ENCODE data around the gene OTUD3.
A peak's percentile ranks its signal among the peaks of the same experiment; 100 is the strongest.
"Not testable (repeated sequence)": the region's sequence is repeated elsewhere in the genome, so short reads cannot be mapped to it uniquely, and the experiment has no call there.

Gene OTUD3

DNA sequence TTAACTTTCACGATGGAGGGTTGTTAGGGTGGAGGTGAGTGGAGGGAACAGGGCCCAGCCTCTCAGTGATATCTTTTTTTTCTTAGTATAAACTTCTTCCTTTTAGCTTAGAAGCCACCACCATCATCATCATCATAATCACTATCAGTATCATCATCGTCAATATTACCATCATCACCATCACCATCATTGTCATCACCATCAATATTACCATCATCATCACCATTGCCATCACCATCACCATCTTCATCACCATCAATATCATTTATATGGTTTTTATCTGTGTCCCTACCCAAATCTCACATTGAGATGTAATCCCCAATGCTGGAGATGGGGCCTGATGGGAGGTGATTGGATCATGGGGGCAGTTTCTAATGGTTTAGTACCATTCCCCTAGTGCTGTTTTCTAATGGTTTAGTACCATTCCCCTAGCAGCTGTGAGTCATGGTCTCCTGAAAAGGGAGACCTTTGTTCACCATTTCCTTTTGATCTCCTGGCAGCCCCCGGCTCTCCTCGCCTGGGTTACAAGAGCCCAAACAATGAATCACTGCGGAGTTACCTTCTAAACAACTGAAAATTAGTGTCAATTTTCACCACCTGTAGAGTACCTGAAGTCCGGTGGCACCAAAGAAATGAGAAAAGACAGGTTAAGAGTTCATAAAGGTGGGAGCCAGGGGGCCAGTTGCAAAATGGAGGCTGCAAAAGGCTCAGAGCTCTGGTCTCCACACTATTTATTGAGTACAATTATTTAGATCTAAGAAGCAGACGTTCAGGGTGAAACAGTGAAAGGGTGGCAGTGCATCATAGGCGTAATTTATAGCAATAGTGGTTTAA lies 44.3 kb downstream of the OTUD3 start:
- no peak overlapping the region for H3K27ac ChIP-seq
- TF ChIP-seq, protein P1, sequence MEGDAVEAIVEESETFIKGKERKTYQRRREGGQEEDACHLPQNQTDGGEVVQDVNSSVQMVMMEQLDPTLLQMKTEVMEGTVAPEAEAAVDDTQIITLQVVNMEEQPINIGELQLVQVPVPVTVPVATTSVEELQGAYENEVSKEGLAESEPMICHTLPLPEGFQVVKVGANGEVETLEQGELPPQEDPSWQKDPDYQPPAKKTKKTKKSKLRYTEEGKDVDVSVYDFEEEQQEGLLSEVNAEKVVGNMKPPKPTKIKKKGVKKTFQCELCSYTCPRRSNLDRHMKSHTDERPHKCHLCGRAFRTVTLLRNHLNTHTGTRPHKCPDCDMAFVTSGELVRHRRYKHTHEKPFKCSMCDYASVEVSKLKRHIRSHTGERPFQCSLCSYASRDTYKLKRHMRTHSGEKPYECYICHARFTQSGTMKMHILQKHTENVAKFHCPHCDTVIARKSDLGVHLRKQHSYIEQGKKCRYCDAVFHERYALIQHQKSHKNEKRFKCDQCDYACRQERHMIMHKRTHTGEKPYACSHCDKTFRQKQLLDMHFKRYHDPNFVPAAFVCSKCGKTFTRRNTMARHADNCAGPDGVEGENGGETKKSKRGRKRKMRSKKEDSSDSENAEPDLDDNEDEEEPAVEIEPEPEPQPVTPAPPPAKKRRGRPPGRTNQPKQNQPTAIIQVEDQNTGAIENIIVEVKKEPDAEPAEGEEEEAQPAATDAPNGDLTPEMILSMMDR (conservative IDR thresholded peaks at IDR 0.05): no peak

DNA sequence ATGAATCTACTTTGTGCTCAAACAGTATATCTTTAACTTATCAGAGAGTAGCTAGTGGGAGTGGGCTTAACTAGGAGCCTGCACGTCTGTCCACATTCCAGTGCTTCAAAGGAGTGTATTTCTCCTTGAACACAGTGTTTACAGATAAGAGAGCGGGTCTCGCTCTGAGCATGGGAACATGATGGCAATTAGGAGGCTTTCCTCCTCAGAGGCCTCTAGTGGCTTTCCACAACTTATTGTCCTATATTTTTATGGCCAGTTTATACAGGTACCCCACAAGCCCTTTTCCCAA lies 44.9 kb downstream of the OTUD3 start:
- not testable (repeated sequence) for H3K27ac ChIP-seq

DNA sequence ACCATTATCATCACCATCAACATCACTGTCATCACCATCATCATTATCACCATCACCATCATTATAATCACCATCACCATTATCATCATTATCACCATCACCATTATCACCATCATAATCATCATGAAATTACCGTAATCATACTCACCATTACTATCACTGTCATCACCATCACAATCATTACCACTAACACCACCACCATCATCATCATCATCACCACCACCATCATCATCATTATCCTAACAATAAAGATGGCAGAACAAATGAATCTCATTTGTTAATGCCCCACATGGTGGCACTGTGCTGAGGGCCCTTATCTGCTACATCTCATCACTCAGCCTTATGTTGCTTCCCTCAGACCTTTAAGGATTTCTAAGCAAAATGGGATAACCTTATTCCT lies 50.7 kb downstream of the OTUD3 start:
- TF ChIP-seq, protein P1 (conservative IDR thresholded peaks at IDR 0.05): no peak
- H3K27ac ChIP-seq: no peak overlapping the region

- H3K27ac ChIP-seq: no peak overlapping the region
- TF ChIP-seq, protein P1 (conservative IDR thresholded peaks at IDR 0.05): no peak
Measured at GRCh38 chr1:19934336-19934735, 52.1 kb downstream of the OTUD3 start.

GRCh38 chr1:19936061-19936750 lies 54.0 kb downstream of the OTUD3 start:
- H3K27ac ChIP-seq: no peak overlapping the region

GRCh38 chr1:19938472-19938871 lies 56.3 kb downstream of the OTUD3 start:
- TF ChIP-seq, protein P1 (conservative IDR thresholded peaks at IDR 0.05): no peak
- H3K27ac ChIP-seq: no peak overlapping the region

More at GRCh38 chr1:19936061-19936750, 54.0 kb downstream of the OTUD3 start:
- TF ChIP-seq, protein P1 (conservative IDR thresholded peaks at IDR 0.05): no peak

DNA sequence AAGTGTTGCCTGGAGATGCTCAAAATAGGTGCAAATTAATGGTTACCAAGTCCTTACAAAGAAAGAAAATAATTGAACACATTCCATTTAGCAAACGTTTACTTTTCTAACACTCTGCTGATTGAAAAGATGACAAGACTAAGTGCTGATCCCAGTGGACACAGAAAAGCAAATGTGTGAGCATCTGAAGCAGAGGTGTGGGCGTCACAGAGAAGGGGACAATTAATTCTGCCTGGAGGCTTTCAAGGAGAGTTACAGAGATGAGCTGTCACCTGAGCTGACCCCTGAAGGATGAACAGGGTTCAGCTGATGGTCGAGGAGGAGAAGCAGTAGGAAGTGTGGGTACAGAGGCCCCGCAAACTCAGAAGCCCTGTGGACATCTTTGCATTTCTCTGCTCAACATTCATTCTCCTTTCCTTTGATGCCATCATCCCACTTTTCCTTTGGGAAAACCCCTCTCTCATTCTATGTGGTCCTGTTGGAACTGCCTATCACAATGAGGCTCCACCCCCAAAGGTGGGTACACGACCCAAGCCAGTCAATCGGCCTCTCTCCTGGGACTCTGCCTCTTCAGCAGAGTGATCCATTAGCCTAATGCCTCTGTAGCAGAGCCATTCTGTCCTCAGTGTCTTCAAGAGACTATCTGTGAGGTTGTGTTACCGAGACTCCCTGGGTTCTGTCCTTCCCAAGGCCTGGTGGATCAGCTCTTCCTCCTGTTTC lies 58.5 kb downstream of the OTUD3 start:
- H3K27ac ChIP-seq: peak overlapping the region; percentile 34
- TF ChIP-seq, protein P1 (conservative IDR thresholded peaks at IDR 0.05): no peak
